ENCODE data around the gene ZBTB3. TPM values are rescaled to one million over a fixed set of nuclear protein-coding genes. Genes with fewer than 3 reads are reported as not detected.
A peak's percentile ranks its signal among the peaks of the same experiment; 100 is the strongest.

ZBTB3 gene
- total and polyA plus RNA-seq, 2 of the 13 experiments (the other 11 are each of a cell fraction or from before 2014, with no cell fraction given), result 3.4 to 5.2 TPM

- no peak for TF ChIP-seq ZNF407 (CRISPR knock-in tag; IDR thresholded peaks at IDR 0.05; ENCODE audit: not compliant biosample characterization)
- TF ChIP-seq TAF1 (CRISPR knock-in tag; IDR thresholded peaks at IDR 0.05), result no peak
- TF ChIP-seq ARNTL (CRISPR knock-in tag; IDR thresholded peaks at IDR 0.05), result no peak
- no peak for TF ChIP-seq TBX3 (IDR thresholded peaks at IDR 0.05; ENCODE audit: borderline replicate concordance)
- TF ChIP-seq NFE2L2 (IDR thresholded peaks at IDR 0.05; ENCODE audit: low read length), result no peak
- peak; percentile 41; the same call in 1 of the 2 replicates for TF ChIP-seq ZNF777 (CRISPR knock-in tag; IDR thresholded peaks at IDR 0.05)
- TF ChIP-seq ETV6 (CRISPR knock-in tag; conservative IDR thresholded peaks at IDR 0.05), result no peak
- TF ChIP-seq ZNF263 (CRISPR knock-in tag; IDR thresholded peaks at IDR 0.05), result peak; percentile 77; the same call in 1 of the 2 replicates
- TF ChIP-seq GLI4 (CRISPR knock-in tag; IDR thresholded peaks at IDR 0.05; ENCODE audit: borderline replicate concordance), result peak; percentile 25; the same call in 1 of the 2 replicates
- TF ChIP-seq DMTF1 (CRISPR knock-in tag; IDR thresholded peaks at IDR 0.05), result peak; percentile 19; the same call in 1 of the 2 replicates
- no peak for TF ChIP-seq ZNF607 (CRISPR knock-in tag; IDR thresholded peaks at IDR 0.05; ENCODE audit: borderline replicate concordance)
- TF ChIP-seq MXD1 (CRISPR knock-in tag; IDR thresholded peaks at IDR 0.05), result no peak
- TF ChIP-seq NFAT5 (CRISPR knock-in tag; IDR thresholded peaks at IDR 0.05), result no peak
- no peak for TF ChIP-seq ZNF878 (CRISPR knock-in tag; IDR thresholded peaks at IDR 0.05)
- no peak for TF ChIP-seq SKI (IDR thresholded peaks at IDR 0.05; ENCODE audit: partially characterized antibody)
Observed at GRCh38 chr11:62726915-62727164, 27.1 kb downstream of the ZBTB3 start (continued).
